CD4-positive, alpha-beta T cell treated with Interleukin-6 at 100 ng/mL for 8 hours (primary cell): ENCODE measurements around the gene TPCN1.

Experiments used
- DNase-seq: peaks from one replicate; pipeline ENCODE4 v3.0.0-alpha.2; 2020; ENCODE audit warnings: mixed read lengths, low spot score

The TPCN1 gene

GRCh38 chr12:113339540-113339939 is 118.3 kb downstream of the TPCN1 start:
- DNase-seq, result no peak

GRCh38 chr12:113340061-113340460 is 118.8 kb downstream of the TPCN1 start:
- DNase-seq, result no peak

GRCh38 chr12:113341535-113341934 is 120.3 kb downstream of the TPCN1 start:
- DNase-seq, result no peak

GRCh38 chr12:113345318-113345717 is 124.1 kb downstream of the TPCN1 start:
- DNase-seq, result no peak

- no peak for DNase-seq
Observed at GRCh38 chr12:113346353-113346752, 125.1 kb downstream of the TPCN1 start.

GRCh38 chr12:113347107-113347506 is 125.8 kb downstream of the TPCN1 start:
- DNase-seq, result no peak

- DNase-seq, result no peak
Observed at GRCh38 chr12:113347892-113348291, 126.6 kb downstream of the TPCN1 start.
